Natural killer cell (primary cell): Measurements from ENCODE around the gene WDR18. TPM values are rescaled to one million over a fixed set of nuclear protein-coding genes. Genes with fewer than 3 reads are reported as not detected.

Source experiments
- ATAC-seq, 3 donors: fragments of 150-1000 bp in 2 of 3; fragments of 200-7000 bp in 1 of 3; cut with Tn5 transposase; 1 replicate in 1 of 3; 2 replicates in 2 of 3; pipeline ENCODE4 v1.10.0; 2021; ENCODE audit warnings: mild to moderate bottlenecking in 2 of 3, moderate library complexity in 2 of 3
- DNase-seq, 2 donors: peaks; one replicate each; pipeline versions ENCODE4 v3.0.0 to v3.0.0-alpha.2; 2013 to 2021; ENCODE audit warnings: mixed read lengths in 1 of 2
- H3K27ac ChIP-seq: one replicate; pipeline ENCODE4 v1.5.1; 2013; ENCODE audit warnings: mild to moderate bottlenecking, low read length
- H3K27me3 ChIP-seq: one replicate; pipeline ENCODE4 v1.6.1; 2013; ENCODE audit warnings: low read length; ENCODE audit not compliant: control insufficient read depth, insufficient read depth
- H3K36me3 ChIP-seq: one replicate; pipeline ENCODE4 v1.6.1; 2013; ENCODE audit warnings: low read length; ENCODE audit not compliant: control insufficient read depth, insufficient read depth
- H3K4me1 ChIP-seq: one replicate; pipeline ENCODE4 v1.6.1; 2013; ENCODE audit warnings: low read length; ENCODE audit not compliant: control insufficient read depth, insufficient read depth
- H3K4me3 ChIP-seq: one replicate; pipeline ENCODE4 v1.5.1; 2013; ENCODE audit warnings: low read length
- H3K9me3 ChIP-seq: one replicate; pipeline ENCODE4 v1.6.1; 2013; ENCODE audit warnings: low read length; ENCODE audit not compliant: control insufficient read depth, insufficient read depth
- H3K27ac Mint-ChIP-seq, 2 donors: one replicate each; pipeline ENCODE4 v1.8.0; 2022; ENCODE audit warnings: mild to moderate bottlenecking in 2 of 2, mixed read lengths in 2 of 2, moderate library complexity in 1 of 2
- H3K27me3 Mint-ChIP-seq, 2 donors: one replicate each; pipeline ENCODE4 v1.8.0; 2022; ENCODE audit warnings: low read depth in 2 of 2, mixed read lengths in 2 of 2
- H3K36me3 Mint-ChIP-seq: one replicate; pipeline ENCODE4 v1.8.0; 2022; ENCODE audit warnings: mixed read lengths
- H3K4me1 Mint-ChIP-seq, 2 donors: one replicate each; pipeline ENCODE4 v1.8.0; 2022; ENCODE audit warnings: mixed read lengths in 2 of 2
- H3K4me3 Mint-ChIP-seq: one replicate; pipeline ENCODE4 v1.8.0; 2022; ENCODE audit warnings: mild to moderate bottlenecking, moderate library complexity, mixed read lengths
- H3K9me3 Mint-ChIP-seq, 2 donors: one replicate each; pipeline ENCODE4 v1.8.0; 2022; ENCODE audit warnings: mixed read lengths in 2 of 2
- CTCF ChIP-seq: fragments of 200-600 bp; IDR thresholded peaks from one replicate; pipeline ENCODE4 v1.8.0; 2022; ENCODE audit warnings: antibody characterized with exemption
- WGBS: methylation state at CpG from one replicate; pipeline ENCODE4 v1.1.7; 2013; ENCODE audit warnings: missing lambda C conversion rate; ENCODE audit not compliant: insufficient coverage; 5-methylcytosine and 5-hydroxymethylcytosine counted together
- intact Hi-C: fragments of 100-400 bp; cut with micrococcal nuclease; formaldehyde crosslinking; loops from one replicate; pipeline ENCODE4 v1.14.2; 2022
- total RNA-seq, 4 donors: library from RNA; stranded (reverse); fragments of 120-200 nt in 1 of 4; gene quantifications; one replicate each; pipeline versions ENCODE4 v1.2.3 to v1.2.4, GENCODE V29; 2013 to 2022

Gene WDR18
- total RNA-seq, 3 donors from 2014 or later (not counting 1 experiment from before 2014, with no cell fraction given), result 17.5 to 25.4 (median 22.7) TPM

DNA sequence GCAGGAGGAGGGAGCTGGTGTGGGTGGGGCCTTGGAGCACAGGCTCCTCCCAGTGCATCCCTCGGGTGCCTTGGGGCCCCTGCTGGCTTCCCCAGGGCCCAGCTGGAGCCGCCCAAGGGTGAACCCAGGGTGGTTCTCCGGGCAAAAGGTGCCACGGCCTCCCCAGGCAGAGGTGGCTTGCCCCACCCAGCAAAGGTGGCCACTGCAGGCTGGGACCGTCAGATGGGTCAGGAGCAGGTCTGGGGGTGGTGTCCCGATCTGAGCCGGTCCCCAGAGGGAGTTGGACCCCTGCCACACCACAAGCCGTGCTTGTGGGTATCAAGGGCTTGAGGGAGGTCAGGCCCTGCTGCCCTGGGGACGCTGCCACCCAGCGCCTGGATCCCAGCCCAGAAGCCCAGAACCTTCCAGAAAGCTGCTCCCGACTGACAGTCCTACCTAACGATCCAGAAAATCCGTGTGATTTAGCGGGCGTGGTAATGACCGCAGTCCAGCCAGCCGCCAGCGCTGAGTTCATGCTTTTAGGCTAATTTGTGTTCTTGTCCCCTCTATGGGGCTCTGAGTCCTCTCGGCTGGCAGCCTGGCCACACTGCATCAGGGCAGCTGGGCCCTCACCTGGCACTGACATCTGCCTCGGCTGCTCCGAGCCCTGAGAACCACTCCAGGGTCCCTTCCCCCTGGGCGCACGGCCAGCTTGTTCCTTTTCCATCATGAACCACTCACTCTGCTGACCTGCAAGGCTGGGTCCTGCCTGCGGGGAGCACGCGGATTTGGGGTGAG, 11.1 kb downstream of the WDR18 start:
- Mint-ChIP-seq H3K4me1 (peaks cover 7 to 13% of the 10 kb centered on the region in 2 donors), H3K9me3 (no peaks in the 10 kb centered on the region), H3K4me3 (no peak overlapping the region), H3K36me3 (no peaks in the 10 kb centered on the region), H3K27ac (no peak overlapping the region), H3K27me3 (peaks cover 9 to 18% of the 10 kb centered on the region in 2 donors)
- intact Hi-C loops, result no loop called here
- H3K27me3 ChIP-seq, result peaks cover 16% of the 10 kb centered on the region
- H3K36me3 ChIP-seq, result peaks cover 4% of the 10 kb centered on the region
- H3K9me3 ChIP-seq, result no peaks in the 10 kb centered on the region
- WGBS, result 83% methylated on average over 26 of the region's 26 CpGs
- H3K27ac ChIP-seq, result no peak overlapping the region
- H3K4me3 ChIP-seq, result no peak overlapping the region
- TF ChIP-seq CTCF, result no peak
- peaks cover 21% of the 10 kb centered on the region for H3K4me1 ChIP-seq
- DNase-seq (no peak), ATAC-seq (no peak)

DNA sequence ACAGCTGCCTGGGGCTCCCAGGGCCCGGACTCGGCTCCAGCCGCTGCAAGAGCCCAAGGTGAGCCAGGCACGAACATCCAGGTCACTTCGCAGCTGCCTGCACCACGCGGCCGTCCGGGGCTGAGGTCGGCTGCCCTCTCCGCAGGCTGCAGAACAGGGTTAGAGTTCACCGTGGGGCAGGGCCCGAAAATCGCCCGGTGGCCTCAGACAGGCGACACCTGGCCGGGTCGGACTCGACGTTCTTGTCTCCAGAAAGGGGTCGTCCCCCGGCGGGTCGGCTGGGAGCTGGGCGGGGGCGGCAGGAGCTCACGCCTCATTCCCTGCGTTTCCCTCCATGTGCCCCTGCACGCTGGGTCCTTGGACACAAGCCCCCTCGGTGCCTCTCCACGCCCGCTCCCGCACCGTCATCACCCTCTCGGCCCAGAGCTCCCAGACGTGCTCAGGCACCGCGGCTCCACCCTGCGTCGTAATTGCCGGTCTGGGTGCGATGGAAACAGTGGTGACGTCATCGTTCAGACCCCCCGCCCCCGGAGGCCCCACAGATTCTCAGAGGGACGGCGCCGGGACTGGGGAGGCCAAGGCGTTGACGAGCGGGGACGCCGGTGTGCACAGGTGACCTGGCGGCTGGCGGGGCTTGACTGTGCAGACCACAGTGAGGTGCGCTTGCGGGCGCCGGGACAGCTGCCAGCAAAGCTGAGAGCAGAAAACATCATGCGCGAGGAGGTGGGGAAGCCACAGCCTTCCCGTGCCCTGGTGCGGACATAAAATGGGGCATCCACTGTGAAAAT, 12.1 kb downstream of the WDR18 start:
- Histone ChIP-seq H3K27me3 (peaks cover 21% of the 10 kb centered on the region), H3K27ac (peak overlapping the region; percentile 22)
- H3K4me3 Mint-ChIP-seq, result peak overlapping the region; percentile 78

GRCh38 chr19:998064-998463, 13.9 kb downstream of the WDR18 start:
- Histone ChIP-seq H3K27ac (no peak overlapping the region), H3K36me3 (no peaks in the 10 kb centered on the region), H3K27me3 (peaks cover 30% of the 10 kb centered on the region), H3K4me1 (peaks cover 34% of the 10 kb centered on the region), H3K4me3 (no peak overlapping the region), H3K9me3 (no peaks in the 10 kb centered on the region)
- DNase-seq (no peak), ATAC-seq (no peak)
- no peak for TF ChIP-seq CTCF
- Mint-ChIP-seq H3K36me3 (no peaks in the 10 kb centered on the region), H3K27me3 (peaks cover 16 to 27% of the 10 kb centered on the region in 2 donors), H3K4me1 (peaks cover 7 to 16% of the 10 kb centered on the region in 2 donors), H3K27ac (no peak overlapping the region), H3K4me3 (no peak overlapping the region), H3K9me3 (no peaks in the 10 kb centered on the region)
- 68% methylated on average over 6 of the region's 6 CpGs for WGBS
- intact Hi-C loops, result no loop called here

More for the DNA sequence above, 12.1 kb downstream of the WDR18 start:
- TF ChIP-seq CTCF, result no peak
- H3K36me3 Mint-ChIP-seq, result no peaks in the 10 kb centered on the region
- H3K4me1 ChIP-seq, result peaks cover 27% of the 10 kb centered on the region
- WGBS, result 20% methylated on average over 64 of the region's 64 CpGs
- ATAC-seq, result peak; percentile 72 to 79 (median 73)
- no peak overlapping the region for H3K4me3 ChIP-seq
- peak overlapping the region; percentile 84 to 94 for H3K27ac Mint-ChIP-seq
- peaks cover 9 to 22% of the 10 kb centered on the region in 2 donors for H3K27me3 Mint-ChIP-seq
- no peaks in the 10 kb centered on the region for H3K9me3 ChIP-seq
- DNase-seq, result peak; percentile 75 to 91
- H3K9me3 Mint-ChIP-seq, result no peaks in the 10 kb centered on the region
- H3K4me1 Mint-ChIP-seq, result peaks cover 7 to 13% of the 10 kb centered on the region in 2 donors
- intact Hi-C loops, result no loop called here
- peaks cover 4% of the 10 kb centered on the region for H3K36me3 ChIP-seq
